ENCODE data around the gene FAM222B.

Gene FAM222B

DNA sequence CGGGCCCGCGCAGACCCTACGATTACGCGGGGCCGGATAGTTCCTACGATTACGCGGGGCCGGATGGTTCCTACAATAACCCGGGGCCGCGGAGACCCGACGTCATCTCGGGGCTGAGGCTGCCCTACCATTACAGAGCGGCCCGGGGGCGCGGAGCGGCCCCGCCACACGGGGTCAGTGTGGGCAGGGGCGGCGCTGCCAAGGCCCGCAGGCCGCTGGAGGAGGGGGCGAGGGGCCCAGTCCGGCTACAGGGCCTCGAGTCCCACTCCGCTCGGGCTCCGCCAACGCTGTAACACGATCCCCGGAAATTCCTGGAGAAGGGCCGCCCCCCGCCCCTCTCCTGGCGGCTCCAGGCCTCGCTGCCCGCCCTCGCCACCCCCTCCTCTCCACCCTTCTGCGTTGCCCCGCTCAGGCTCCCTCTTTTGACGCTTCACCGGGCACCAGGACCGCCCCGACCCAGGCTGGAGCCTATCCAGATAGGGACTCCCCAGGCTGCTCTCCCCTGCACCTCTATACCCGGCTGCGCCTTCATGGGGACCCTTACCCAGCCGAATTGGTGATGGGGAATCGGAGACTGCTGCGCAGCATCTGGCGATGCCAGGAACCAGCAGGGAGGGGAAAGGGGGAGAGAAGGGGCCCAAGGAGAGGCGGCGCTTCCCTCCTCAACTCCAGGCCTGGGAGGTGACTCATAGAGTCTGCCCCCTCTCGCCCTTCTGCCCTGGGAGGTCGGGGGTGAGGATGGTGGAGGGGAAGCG is 124.8 kb downstream of the FAM222B start, which contains the start of gene RAB34:
Gene RAB34, minus strand, starts transcription at position 291 of the 755 bp plus-strand sequence. CDS start 602 bp downstream, outside the sequence.
- Histone ChIP-seq H3K9ac (ENCODE audit: low read depth, low read length) (peak within 1 kb of the TSS; percentile 88), H3K27me3 (ENCODE audit: insufficient read depth, low read length) (no peaks in the 10 kb centered on the region), H3K9me3 (ENCODE audit: insufficient read depth, low read depth, low read length) (no peaks in the 10 kb centered on the region), H3K27ac (ENCODE audit: low read length) (peak within 1 kb of the TSS; percentile 66), H3K36me3 (ENCODE audit: insufficient read depth, low read depth, low read length) (peaks cover 57% of the 10 kb centered on the region), H3K4me1 (ENCODE audit: insufficient read depth, low read length) (peaks cover 20% of the 10 kb centered on the region), H3K4me3 (ENCODE audit: low read length) (peak within 1 kb of the TSS; percentile 87)

DNA sequence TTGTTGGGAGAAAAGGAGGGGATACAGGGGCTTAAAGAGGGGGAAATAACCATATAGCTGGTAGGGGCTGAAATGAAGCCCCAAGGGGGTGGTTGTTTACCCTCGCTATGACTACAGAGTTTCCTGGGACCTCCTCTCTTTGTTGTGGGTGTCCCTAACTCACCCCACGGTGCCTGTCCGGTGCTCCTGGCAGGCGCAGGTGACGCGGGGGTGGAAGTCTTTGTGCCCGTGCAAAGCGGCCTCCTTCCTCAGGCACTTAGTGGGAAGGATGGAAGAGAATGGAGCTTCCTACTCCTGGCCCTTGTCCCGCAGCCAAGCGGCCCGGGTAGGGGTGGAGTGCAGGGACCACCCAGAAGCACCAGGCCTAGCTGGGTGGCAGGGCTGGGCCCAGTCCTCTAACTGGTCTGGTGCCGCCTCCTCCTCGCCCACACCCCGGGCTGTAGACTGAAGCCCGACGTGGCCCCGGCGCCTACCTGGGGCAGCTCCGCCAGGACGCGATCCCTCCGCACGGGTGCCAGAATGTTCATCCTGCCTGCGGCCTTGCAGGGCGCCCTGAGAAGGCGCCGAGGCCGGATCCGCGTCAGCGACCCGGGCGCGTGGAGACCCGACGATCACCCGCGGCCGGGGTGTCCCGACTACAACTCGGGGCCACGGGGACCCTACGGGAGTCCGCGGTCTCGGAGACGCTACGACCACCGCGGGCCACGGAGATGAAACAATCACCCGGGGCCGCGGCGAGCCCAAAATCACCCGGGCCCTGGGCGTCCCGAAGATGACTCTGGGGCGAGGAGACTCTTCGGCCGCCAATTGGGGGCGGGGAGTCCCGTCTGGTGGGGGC is 125.6 kb downstream of the FAM222B start:
- Histone ChIP-seq H3K4me1 (ENCODE audit: insufficient read depth, low read length) (peaks cover 20% of the 10 kb centered on the region), H3K36me3 (ENCODE audit: insufficient read depth, low read depth, low read length) (peaks cover 49% of the 10 kb centered on the region), H3K27me3 (ENCODE audit: insufficient read depth, low read length) (no peaks in the 10 kb centered on the region), H3K27ac (ENCODE audit: low read length) (peak overlapping the region; percentile 32), H3K4me3 (ENCODE audit: low read length) (peak overlapping the region; percentile 87), H3K9ac (ENCODE audit: low read depth, low read length) (peak overlapping the region; percentile 88), H3K9me3 (ENCODE audit: insufficient read depth, low read depth, low read length) (no peaks in the 10 kb centered on the region)

DNA sequence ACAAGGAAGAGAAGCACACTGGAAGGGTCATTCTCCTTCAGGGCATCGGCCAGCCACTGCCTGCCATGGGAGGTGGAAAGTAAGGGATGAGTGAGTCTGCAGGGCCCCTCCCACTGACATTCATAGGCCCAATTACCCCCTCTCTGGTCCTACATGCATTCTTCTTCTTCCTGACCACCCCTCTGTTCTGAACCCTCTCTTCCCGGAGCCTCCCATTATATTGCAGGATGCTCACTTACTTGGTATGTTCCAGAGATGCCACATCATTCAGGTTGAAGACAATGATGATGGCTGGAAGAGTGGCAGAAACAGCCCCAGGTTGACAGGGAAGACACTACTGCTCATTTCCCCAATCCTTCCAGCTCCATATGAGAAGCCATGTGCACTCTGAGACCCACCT is 127.4 kb downstream of the FAM222B start:
- H3K4me3 ChIP-seq (ENCODE audit: low read length) = no peak overlapping the region
- peaks cover 17% of the 10 kb centered on the region for H3K4me1 ChIP-seq (ENCODE audit: insufficient read depth, low read length)
- H3K27ac ChIP-seq (ENCODE audit: low read length) = no peak overlapping the region
- H3K27me3 ChIP-seq (ENCODE audit: insufficient read depth, low read length) = no peaks in the 10 kb centered on the region
- H3K36me3 ChIP-seq (ENCODE audit: insufficient read depth, low read depth, low read length) = peaks cover 33% of the 10 kb centered on the region
- H3K9me3 ChIP-seq (ENCODE audit: insufficient read depth, low read depth, low read length) = no peaks in the 10 kb centered on the region
- H3K9ac ChIP-seq (ENCODE audit: low read depth, low read length) = no peak overlapping the region

DNA sequence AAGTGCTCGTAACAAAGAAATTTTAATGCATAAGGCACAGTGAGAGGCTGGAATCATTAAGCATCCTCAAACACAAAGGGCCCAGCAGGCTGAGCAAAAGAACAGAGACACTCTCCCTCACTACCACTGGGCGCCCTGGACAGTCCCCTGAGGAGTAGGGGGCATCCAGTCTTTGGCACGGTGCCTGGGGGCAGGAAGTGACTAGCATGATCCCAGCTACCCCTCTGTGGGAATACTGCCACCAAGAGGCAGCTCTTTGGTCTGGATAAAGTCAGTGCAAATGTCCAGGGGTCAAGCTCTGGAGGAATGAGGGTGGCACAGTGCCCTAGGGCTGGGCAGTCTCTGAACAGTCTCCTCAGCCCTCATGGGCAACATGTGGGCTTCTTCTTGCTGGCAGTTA is 128.3 kb downstream of the FAM222B start:
- Histone ChIP-seq H3K9ac (ENCODE audit: low read depth, low read length) (no peak overlapping the region), H3K27me3 (ENCODE audit: insufficient read depth, low read length) (no peaks in the 10 kb centered on the region), H3K9me3 (ENCODE audit: insufficient read depth, low read depth, low read length) (no peaks in the 10 kb centered on the region), H3K4me1 (ENCODE audit: insufficient read depth, low read length) (peaks cover 17% of the 10 kb centered on the region), H3K36me3 (ENCODE audit: insufficient read depth, low read depth, low read length) (peaks cover 31% of the 10 kb centered on the region), H3K4me3 (ENCODE audit: low read length) (no peak overlapping the region), H3K27ac (ENCODE audit: low read length) (no peak overlapping the region)

DNA sequence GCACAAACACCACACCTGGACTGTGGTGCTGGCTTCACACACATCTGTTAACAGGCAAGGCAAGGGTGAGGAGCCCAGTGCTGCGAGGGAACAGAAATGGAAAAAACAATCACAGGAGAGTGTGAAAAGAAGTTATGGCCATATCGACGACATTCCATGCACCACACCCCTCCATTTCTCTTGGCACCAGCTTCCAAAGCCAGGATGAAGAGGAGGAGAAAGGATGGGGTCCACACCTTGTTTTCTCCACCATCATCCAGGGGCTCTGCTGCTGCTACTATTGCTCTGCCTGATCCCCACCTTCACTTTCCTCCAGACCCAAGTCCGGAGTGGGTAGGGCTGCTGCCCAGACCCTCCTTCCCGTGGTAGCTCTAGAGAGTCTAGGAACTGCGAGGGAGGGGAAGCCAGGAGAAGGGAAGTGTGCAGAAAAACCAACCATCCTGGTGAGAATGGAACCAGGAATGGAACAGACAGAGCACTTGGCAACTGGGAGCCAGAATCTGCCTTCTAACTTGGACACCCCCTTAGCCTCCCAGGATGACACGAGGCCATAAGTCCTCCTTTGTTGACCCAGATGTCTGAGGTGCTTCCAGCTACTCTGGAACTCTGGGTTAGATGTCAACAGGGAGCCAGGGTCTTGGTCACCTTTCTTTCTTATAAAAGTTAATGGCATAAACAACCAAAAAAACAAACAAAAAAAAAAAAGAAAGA is 129.7 kb downstream of the FAM222B start:
- Histone ChIP-seq H3K27ac (ENCODE audit: low read length) (no peak overlapping the region), H3K4me3 (ENCODE audit: low read length) (peak overlapping the region; percentile 94)

DNA sequence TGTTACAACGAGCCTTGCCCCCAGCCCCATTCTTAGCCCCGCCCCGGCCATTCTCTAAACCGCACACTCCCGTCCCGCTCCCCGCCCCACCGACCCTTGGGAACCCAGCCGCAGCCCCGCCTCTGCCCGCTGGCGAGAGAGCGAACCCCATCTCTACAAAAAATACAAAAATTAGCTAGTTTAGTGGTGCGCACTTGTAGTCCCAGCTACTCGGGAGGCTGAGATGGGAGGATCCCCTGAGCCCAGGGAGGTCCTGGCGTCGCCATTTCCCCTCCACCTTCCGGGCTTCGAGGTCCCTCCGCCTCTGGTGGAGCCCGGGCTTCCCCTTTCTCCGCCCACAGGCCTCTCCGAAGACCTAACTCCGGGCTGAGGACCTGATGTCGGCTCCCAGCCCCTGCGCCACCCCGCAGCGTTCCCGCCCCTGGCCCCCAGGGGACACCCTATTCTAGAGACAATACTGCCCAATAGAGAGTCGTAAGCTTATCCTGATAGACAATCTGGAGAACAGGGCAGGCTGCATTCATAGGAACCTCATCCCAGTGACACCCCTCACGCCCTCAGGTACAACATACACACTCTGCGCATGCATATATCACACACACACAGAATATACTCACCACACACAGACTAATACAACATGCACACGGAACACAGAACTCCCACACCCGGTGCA is 130.4 kb downstream of the FAM222B start:
- Histone ChIP-seq H3K4me3 (ENCODE audit: low read length) (peak overlapping the region; percentile 94), H3K9ac (ENCODE audit: low read depth, low read length) (peak overlapping the region; percentile 93; the same call in 1 of the 2 replicates), H3K4me1 (ENCODE audit: insufficient read depth, low read length) (peaks cover 18% of the 10 kb centered on the region), H3K36me3 (ENCODE audit: insufficient read depth, low read depth, low read length) (peaks cover 31% of the 10 kb centered on the region), H3K27ac (ENCODE audit: low read length) (peak overlapping the region; percentile 79), H3K27me3 (ENCODE audit: insufficient read depth, low read length) (no peaks in the 10 kb centered on the region), H3K9me3 (ENCODE audit: insufficient read depth, low read depth, low read length) (no peaks in the 10 kb centered on the region)

More for the DNA sequence above, 129.7 kb downstream of the FAM222B start:
- peaks cover 17% of the 10 kb centered on the region for H3K4me1 ChIP-seq (ENCODE audit: insufficient read depth, low read length)
- no peaks in the 10 kb centered on the region for H3K9me3 ChIP-seq (ENCODE audit: insufficient read depth, low read depth, low read length)
- H3K27me3 ChIP-seq (ENCODE audit: insufficient read depth, low read length) = no peaks in the 10 kb centered on the region
- peaks cover 31% of the 10 kb centered on the region for H3K36me3 ChIP-seq (ENCODE audit: insufficient read depth, low read depth, low read length)
- H3K9ac ChIP-seq (ENCODE audit: low read depth, low read length) = peak overlapping the region; percentile 93; the same call in 1 of the 2 replicates

GRCh38 chr17:28711723-28712031 is 130.9 kb downstream of the FAM222B start, which contains the start of gene PROCA1:
PROCA1 (minus strand) TSS chr17:28711888; CDS start chr17:28711660, 228 bp downstream.
- peak within 1 kb of the TSS; percentile 94 for H3K4me3 ChIP-seq (ENCODE audit: low read length)
- peaks cover 21% of the 10 kb centered on the region for H3K4me1 ChIP-seq (ENCODE audit: insufficient read depth, low read length)
- H3K9ac ChIP-seq (ENCODE audit: low read depth, low read length) = peak within 1 kb of the TSS; percentile 99
- no peaks in the 10 kb centered on the region for H3K9me3 ChIP-seq (ENCODE audit: insufficient read depth, low read depth, low read length)
- H3K36me3 ChIP-seq (ENCODE audit: insufficient read depth, low read depth, low read length) = peaks cover 31% of the 10 kb centered on the region
- H3K27ac ChIP-seq (ENCODE audit: low read length) = peak within 1 kb of the TSS; percentile 95
- no peaks in the 10 kb centered on the region for H3K27me3 ChIP-seq (ENCODE audit: insufficient read depth, low read length)

- Histone ChIP-seq H3K4me1 (ENCODE audit: insufficient read depth, low read length) (peaks cover 17% of the 10 kb centered on the region), H3K27me3 (ENCODE audit: insufficient read depth, low read length) (no peaks in the 10 kb centered on the region), H3K9me3 (ENCODE audit: insufficient read depth, low read depth, low read length) (no peaks in the 10 kb centered on the region), H3K36me3 (ENCODE audit: insufficient read depth, low read depth, low read length) (peaks cover 34% of the 10 kb centered on the region), H3K27ac (ENCODE audit: low read length) (peak overlapping the region; percentile 95), H3K4me3 (ENCODE audit: low read length) (peak overlapping the region; percentile 94), H3K9ac (ENCODE audit: low read depth, low read length) (peak overlapping the region; percentile 99)
Measured at GRCh38 chr17:28710861-28711722, 131.5 kb downstream of the FAM222B start.

GRCh38 chr17:28707339-28707720 is 135.3 kb downstream of the FAM222B start:
- Histone ChIP-seq H3K4me3 (ENCODE audit: low read length) (no peak overlapping the region), H3K9ac (ENCODE audit: low read depth, low read length) (no peak overlapping the region), H3K9me3 (ENCODE audit: insufficient read depth, low read depth, low read length) (no peaks in the 10 kb centered on the region), H3K4me1 (ENCODE audit: insufficient read depth, low read length) (peaks cover 5% of the 10 kb centered on the region; the same call in 1 of the 2 replicates), H3K27me3 (ENCODE audit: insufficient read depth, low read length) (no peaks in the 10 kb centered on the region), H3K36me3 (ENCODE audit: insufficient read depth, low read depth, low read length) (peaks cover 31% of the 10 kb centered on the region), H3K27ac (ENCODE audit: low read length) (no peak overlapping the region)

DNA sequence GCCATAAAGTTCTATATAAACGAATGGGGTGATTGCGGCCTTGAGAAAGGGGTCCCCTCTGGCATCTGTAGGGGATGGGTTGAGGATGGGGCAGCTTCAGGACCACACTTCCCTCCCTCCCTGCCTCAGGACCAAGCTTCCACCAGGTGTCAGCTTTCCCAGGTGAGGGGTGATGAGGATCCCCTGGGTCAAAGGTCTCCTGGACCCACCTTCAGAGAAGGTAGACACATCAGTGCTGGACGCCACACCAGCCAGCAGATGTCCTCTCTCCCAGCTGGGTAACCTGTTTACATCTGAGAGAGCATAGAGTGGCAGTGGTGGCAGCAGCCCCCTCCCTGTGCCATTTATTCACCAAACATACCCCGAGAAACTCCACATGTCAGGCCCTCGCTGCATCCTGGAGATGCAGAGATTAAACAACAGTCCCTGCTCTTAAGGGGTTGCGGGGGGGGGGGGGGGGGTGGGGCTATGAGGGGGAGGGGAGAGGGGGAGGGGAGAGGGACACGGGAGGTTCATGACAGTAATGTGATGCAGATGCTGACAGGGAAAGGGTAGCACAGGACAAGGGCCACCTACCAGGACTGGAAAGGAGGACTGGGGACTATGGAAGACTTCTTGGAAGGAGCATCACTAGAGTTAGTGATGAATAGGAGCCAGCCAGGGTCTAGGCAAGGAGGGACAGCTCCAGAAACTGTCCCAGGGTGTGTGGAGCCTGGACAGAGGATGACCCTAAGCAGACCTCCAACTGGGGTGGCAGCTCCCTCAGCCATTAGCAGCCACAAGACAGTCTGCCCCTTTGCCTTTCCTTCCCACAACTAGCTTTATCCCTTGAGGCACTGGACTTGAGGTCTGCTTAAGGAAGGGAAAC is 135.9 kb downstream of the FAM222B start:
- no peak overlapping the region for H3K4me3 ChIP-seq (ENCODE audit: low read length)
- H3K9me3 ChIP-seq (ENCODE audit: insufficient read depth, low read depth, low read length) = no peaks in the 10 kb centered on the region
- peaks cover 4% of the 10 kb centered on the region; the same call in 1 of the 2 replicates for H3K4me1 ChIP-seq (ENCODE audit: insufficient read depth, low read length)
- H3K9ac ChIP-seq (ENCODE audit: low read depth, low read length) = no peak overlapping the region
- H3K27me3 ChIP-seq (ENCODE audit: insufficient read depth, low read length) = no peaks in the 10 kb centered on the region
- H3K36me3 ChIP-seq (ENCODE audit: insufficient read depth, low read depth, low read length) = peaks cover 38% of the 10 kb centered on the region
- no peak overlapping the region for H3K27ac ChIP-seq (ENCODE audit: low read length)
